Lower lobe of right lung (tissue), 2 donors: ENCODE measurements around the gene MAGEA8. TPM values are rescaled to one million over a fixed set of nuclear protein-coding genes. Genes with fewer than 3 reads are reported as not detected.
"Not testable (repeated sequence)": the region's sequence is repeated elsewhere in the genome, so short reads cannot be mapped to it uniquely, and the experiment has no call there.

Experiments used
- ATAC-seq, 2 donors: fragments of 200-7000 bp; cut with Tn5 transposase; one replicate each; pipeline ENCODE4 v1.9.1; 2020 to 2022; ENCODE audit warnings: mild to moderate bottlenecking in 2 of 2, moderate library complexity in 2 of 2
- DNase-seq: peaks from one replicate; pipeline ENCODE4 v3.0.0-alpha.2; 2020
- H3K27ac ChIP-seq: fragments of 200-600 bp; one replicate; pipeline ENCODE4 v1.8.0; 2022
- H3K27me3 ChIP-seq: fragments of 200-600 bp; one replicate; pipeline ENCODE4 v1.8.0; 2022; ENCODE audit warnings: low read depth
- H3K36me3 ChIP-seq: fragments of 200-600 bp; one replicate; pipeline ENCODE4 v1.8.0; 2022; ENCODE audit warnings: mild to moderate bottlenecking
- H3K4me1 ChIP-seq: fragments of 200-600 bp; one replicate; pipeline ENCODE4 v1.8.0; 2022
- H3K4me3 ChIP-seq: fragments of 200-600 bp; one replicate; pipeline ENCODE4 v1.8.0; 2022; ENCODE audit warnings: mild to moderate bottlenecking
- H3K9me3 ChIP-seq: fragments of 200-600 bp; one replicate; pipeline ENCODE4 v1.8.0; 2022
- intact Hi-C: fragments of 100-400 bp; cut with DNase I; formaldehyde crosslinking; loops from one replicate; pipeline ENCODE4 v1.11.0; 2022
- total RNA-seq: library from RNA; stranded (reverse); fragmentation: NEBNext Ultra II Directional; extraction: Animal tissue kit (Norgen Biotek cat#: 25700); gene quantifications from one replicate; pipeline ENCODE4 v1.2.1, GENCODE V29; 2021
- TF ChIP-seq, protein P1 (sequence below): fragments of 200-600 bp; IDR thresholded peaks from one replicate; pipeline ENCODE4 v1.8.0; 2022; ENCODE audit warnings: antibody characterized with exemption, mild to moderate bottlenecking
- donor health status: DM: no; HTN: yes; CAD: no; lungs with severe emphysema.

The MAGEA8 gene
- total RNA-seq, 1 donor from 2014 or later, result not detected

DNA sequence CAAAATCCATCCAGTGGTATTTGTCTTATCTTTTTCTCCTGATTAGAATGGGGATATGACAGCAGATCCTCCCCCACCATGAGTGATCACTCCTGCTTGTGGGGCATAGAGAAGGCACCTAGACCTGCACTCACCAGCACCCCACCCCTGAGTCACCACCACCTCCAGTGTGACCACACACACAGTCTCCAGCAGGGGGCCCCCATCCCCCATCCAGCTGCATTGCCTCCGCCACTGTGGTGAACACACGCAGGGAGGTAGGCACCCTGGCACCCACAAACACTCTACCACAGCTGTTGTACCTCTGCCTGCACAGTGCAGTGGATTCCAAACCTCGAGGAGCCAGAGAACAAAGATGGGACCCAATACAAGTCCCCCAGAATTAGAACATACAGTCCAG, 9.0 kb upstream of the MAGEA8 start:
- no peaks in the 10 kb centered on the region for H3K27me3 ChIP-seq
- ATAC-seq (peak; percentile 45 to 51), DNase-seq (no peak)
- no peak overlapping the region for H3K4me3 ChIP-seq
- no peaks in the 10 kb centered on the region for H3K36me3 ChIP-seq
- no peaks in the 10 kb centered on the region for H3K9me3 ChIP-seq
- TF ChIP-seq, protein P1, sequence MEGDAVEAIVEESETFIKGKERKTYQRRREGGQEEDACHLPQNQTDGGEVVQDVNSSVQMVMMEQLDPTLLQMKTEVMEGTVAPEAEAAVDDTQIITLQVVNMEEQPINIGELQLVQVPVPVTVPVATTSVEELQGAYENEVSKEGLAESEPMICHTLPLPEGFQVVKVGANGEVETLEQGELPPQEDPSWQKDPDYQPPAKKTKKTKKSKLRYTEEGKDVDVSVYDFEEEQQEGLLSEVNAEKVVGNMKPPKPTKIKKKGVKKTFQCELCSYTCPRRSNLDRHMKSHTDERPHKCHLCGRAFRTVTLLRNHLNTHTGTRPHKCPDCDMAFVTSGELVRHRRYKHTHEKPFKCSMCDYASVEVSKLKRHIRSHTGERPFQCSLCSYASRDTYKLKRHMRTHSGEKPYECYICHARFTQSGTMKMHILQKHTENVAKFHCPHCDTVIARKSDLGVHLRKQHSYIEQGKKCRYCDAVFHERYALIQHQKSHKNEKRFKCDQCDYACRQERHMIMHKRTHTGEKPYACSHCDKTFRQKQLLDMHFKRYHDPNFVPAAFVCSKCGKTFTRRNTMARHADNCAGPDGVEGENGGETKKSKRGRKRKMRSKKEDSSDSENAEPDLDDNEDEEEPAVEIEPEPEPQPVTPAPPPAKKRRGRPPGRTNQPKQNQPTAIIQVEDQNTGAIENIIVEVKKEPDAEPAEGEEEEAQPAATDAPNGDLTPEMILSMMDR, result peak; percentile 21
- intact Hi-C loops, result no loop called here
- no peak overlapping the region for H3K27ac ChIP-seq
- no peaks in the 10 kb centered on the region for H3K4me1 ChIP-seq

DNA sequence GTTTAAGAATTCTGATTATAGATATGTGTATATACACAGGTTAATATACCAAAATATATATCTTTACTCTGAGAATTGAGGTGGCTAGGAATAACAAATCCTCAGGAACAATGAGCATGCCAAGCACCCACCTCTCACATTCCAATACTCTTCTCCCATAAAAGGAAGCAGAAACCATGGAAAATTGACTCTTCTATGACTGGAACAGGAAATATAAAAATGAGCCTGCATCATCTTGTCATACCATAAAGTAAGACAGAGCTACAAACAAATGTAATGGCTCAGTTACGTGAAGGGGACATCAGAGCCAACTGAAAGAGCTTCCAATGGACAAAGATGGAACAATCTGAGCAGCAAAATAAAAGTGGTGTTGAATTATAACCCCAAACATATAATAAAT, 3.8 kb upstream of the MAGEA8 start:
- ATAC-seq, result no peak
- DNase-seq, result no peak
- intact Hi-C loops, result no loop called here
- Histone ChIP-seq H3K9me3 (no peaks in the 10 kb centered on the region), H3K4me1 (no peaks in the 10 kb centered on the region), H3K4me3 (no peak overlapping the region), H3K27ac (no peak overlapping the region), H3K36me3 (no peaks in the 10 kb centered on the region), H3K27me3 (no peaks in the 10 kb centered on the region)
- TF ChIP-seq, protein P1, result no peak

DNA sequence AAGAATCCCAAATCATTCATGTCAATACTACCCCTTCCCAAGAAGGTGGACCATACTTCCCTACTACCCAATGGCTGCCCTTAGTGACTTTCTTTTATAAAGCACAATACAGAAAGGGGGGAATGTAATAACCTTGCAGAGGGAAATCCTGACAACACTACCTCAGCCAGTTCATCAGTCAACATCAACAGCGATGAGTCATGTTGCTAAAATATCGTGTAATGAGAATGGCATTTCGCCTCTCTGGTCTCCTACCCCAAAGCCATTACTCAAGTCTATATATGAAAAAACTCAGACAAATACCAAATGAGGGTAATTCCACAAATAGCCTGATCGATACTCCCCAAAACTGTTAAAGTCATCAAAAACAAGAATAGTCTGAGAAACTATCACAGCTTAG, 3.3 kb upstream of the MAGEA8 start:
- H3K4me1 ChIP-seq, result no peaks in the 10 kb centered on the region
- H3K36me3 ChIP-seq, result no peaks in the 10 kb centered on the region
- intact Hi-C loops, result no loop called here
- TF ChIP-seq, protein P1, result no peak
- H3K27me3 ChIP-seq, result no peaks in the 10 kb centered on the region
- H3K4me3 ChIP-seq, result no peak overlapping the region
- no peaks in the 10 kb centered on the region for H3K9me3 ChIP-seq
- DNase-seq (no peak), ATAC-seq (no peak)
- H3K27ac ChIP-seq, result no peak overlapping the region

DNA sequence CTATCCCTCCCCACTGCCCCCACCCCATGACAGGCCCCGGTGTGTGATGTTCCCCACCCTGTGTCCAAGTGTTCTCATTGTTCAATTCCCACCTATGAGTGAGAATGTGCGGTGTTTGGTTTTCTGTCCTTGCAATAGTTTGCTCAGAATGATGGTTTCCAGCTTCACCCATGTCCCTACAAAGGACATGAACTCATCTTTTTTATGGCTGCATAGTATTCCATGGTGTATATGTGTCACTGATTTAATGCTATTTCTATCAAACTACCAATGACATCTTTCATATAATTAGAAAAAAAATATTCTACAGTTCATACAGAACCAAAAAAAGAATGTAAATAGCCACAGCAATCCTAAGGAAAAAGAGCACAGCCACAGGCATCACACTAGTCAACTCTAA, 9.8 kb downstream of the MAGEA8 start:
- ATAC-seq, intact Hi-C loops, H3K4me3 ChIP-seq, H3K27ac ChIP-seq, H3K9me3 ChIP-seq, H3K27me3 ChIP-seq, H3K36me3 ChIP-seq, DNase-seq, H3K4me1 ChIP-seq: not testable (repeated sequence)

DNA sequence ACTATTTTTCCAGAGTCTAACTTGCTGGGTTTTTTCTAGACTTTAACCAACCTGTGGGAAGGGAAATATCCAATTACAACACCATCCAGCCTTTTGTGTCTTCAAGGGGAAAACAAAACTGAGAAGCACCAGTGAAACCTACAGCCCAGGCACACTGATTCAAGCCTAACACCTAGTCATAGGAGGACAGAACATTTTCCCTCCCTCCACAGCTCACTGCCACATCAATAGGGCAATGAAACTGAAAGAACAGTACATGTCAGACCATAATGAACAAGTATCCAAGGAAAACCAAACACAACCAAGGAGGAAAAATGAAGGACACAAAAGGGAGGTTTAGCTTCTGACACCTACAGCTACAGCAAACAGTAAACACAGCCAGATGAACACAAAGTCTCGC, 17.6 kb downstream of the MAGEA8 start:
- TF ChIP-seq, protein P1, result no peak
- Histone ChIP-seq H3K4me3 (no peak overlapping the region), H3K27me3 (no peaks in the 10 kb centered on the region), H3K27ac (no peak overlapping the region), H3K4me1 (no peaks in the 10 kb centered on the region), H3K36me3 (no peaks in the 10 kb centered on the region), H3K9me3 (no peaks in the 10 kb centered on the region)
- no peak for DNase-seq
- intact Hi-C loops, result no loop called here
- ATAC-seq, result no peak

DNA sequence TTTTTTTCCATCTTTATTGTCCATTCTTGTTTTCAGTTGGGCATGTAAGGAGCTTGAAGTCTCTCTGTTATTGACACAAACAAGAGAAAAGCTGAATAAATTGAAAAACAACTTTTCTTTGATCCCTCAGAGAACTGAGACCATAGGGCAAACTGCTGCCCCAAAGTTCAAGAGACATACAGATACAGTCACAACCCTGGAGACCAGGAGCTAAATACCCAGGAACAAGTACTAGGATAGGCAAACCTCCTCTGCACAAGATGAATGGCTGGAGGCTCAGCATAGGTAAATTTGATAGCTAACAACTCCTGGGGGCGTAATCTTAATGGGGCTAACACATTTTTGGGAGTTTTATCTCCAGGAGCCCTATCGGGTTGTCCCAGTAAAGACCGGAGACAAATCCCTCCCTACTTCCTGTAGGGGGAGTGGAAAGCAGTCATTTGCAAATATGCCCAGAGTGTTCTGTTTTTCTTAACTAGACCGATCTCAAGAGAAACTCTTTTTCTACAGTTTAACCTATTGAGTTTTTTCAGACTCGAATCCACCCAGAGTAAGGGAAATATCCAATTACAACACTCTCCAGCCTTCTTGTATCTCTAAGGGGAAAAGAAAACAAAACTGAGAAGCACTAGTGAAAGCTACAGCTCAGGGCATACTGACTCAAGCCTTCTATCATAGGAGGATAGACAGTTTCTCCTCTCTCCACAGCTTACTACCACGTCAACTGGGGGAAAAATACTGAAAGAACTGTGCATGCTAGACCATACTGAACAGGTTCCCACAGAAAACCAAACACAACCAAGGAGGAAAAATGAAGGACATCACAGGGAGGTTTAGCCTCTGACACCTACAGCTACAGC, 23.1 kb downstream of the MAGEA8 start:
- Histone ChIP-seq H3K27me3 (no peaks in the 10 kb centered on the region), H3K4me3 (peak overlapping the region; percentile 19), H3K36me3 (no peaks in the 10 kb centered on the region), H3K9me3 (no peaks in the 10 kb centered on the region), H3K4me1 (no peaks in the 10 kb centered on the region), H3K27ac (no peak overlapping the region)
- DNase-seq (no peak), ATAC-seq (peak in 1 of 2 donors; percentile 42)
- intact Hi-C loops, result no loop called here
- TF ChIP-seq, protein P1, result no peak
